Inflammatory macrophage (primary cell): ENCODE measurements around the gene NCF4.

Source experiments
- DNase-seq, 2 donors: peaks; one replicate each; pipeline ENCODE4 v3.0.0-alpha.2; 2020 to 2022
- total RNA-seq, 18 experiments: gene quantifications; one replicate each; lab custom pipeline; 2026; ENCODE audit warnings: mixed read lengths in 6 of 18, inconsistent platforms in 2 of 18; lab: John Stamatoyannopoulos, UW

Gene NCF4
- total RNA-seq, result 20.0 to 78.3 (median 58.4) reads per million in 18 experiments

DNA sequence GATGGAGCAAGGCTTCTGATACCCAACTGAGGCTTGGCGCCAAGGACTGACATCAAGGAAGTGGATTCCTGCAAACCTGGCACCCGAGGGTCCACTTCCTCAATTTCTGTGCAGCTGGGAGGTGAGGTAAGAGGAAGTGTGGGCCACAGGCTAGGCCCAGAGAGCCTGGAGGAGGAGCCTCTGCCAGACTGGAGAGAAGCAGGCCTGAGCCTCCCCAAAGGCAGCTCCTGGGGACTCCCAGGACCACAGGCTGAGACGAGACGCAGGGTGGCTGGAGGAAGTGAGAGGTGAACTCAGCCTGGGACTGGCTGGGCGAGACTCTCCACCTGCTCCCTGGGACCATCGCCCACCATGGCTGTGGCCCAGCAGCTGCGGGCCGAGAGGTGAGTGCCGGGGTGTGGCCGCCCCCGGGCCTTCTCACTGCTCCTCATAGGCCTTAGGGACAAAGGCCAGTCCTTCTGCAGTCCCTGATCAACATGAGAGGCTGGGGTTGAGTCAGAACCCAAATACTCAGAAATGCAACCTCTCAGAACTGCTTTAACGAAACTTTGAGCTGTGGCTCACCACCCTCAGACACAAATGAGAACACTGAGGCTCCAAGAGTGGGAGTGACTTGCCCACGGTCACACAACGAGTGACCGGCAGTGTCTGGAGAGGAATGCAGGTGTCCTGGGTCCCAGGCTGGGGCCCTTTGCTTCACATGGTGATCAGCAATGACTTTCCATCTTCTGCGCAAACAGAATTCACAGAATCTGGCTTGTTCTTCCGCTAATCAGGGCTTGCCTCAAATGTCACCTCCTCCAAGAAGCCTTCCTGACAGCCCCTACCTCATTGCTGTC is at the start of gene NCF4:
TSS of gene NCF4 (plus strand) at position 186 of the 839 bp plus-strand sequence. CDS start at position 352, 166 bp downstream.
- DNase-seq, result peak; percentile 95 to 97

DNA sequence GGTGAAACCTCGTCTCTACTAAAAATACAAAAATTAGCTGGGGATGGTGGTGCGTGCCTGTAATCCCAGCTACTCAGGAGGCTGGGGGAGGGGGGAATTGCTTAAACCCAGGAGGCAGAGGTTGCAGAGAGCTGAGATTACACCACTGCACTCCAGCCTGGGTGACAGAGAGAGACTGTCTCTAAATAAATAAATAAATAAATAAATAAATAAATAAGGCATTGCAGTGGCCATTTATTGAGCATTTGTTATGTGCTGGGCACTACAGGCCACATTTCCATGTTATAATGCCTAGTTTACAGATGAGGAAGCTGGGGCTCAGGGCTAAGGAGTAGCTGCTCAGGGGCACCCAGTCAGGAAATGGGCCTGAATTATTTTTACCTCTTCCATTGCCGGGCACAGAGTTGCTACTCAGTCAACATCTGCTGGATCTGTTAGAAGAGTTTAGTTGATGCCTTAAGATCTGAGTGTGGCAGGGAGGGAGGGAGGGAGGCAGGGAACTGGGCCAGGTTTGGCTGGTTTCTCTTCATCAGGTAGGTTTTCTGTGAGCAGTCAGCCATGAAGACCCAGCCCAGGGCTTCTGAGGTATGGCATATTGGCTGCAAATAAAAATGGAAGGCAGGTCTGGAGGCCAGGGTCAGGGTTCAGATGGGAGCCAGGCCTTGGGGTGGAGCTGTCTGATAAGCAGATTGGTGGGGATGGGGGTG is 49.6 kb upstream of the NCF4 start:
- no peak for DNase-seq

DNA sequence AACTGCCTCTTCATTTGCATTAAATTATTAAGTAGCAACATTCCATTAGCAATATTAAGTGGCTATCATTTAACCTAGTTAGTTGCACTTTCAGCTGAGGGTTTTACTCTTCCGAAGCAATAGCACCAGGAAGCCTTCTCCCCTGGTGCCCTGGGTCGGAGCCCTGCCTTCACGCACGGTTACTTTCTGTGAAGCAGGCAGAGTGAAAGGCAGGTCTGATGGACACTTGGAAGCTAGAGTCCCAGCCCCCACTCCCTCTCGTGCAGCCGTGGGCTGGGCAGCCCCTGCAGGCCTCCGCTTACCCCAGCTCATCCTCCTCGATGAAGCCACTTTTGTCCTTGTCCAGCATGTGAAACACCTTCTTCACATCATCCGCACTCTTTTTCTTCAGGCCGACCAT is 46.0 kb upstream of the NCF4 start:
- no peak for DNase-seq

DNA sequence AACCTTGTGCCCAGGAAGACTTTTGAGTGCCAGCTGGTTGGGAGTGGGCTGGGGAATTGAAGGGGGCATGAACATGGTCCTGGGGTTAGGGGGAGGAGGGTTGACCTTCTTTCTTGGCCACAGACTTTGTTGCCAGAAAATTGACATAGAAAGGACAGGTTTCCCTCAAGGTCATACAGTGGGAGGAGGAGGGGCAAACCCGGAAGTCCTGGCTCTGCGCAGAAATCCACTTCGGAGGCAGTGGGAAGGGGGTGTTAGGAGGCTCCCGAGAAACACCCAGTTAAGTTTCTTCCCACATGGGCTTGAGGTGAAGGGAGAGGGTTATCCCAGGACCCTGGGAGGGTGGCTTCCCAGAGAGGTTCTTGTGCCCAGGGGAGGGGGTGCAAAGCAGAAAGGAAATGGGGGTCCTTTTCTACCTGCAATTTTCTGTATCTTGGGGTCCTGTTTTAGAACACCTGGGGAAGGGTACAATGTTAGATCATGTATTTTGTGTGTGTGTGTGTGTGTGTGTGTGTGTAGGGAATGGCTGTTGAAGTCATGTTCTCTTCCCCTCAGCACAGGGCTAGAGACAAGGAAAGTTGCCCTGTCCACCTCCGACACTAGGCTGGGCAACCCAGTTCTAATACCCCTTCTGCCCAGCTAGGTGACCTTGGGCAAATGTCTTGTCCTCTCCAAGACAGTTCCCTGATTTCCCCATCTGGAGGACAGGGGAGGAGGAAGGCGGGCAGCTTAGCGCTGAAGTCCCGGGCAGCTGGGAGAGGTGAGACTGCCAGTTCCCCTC is 45.1 kb upstream of the NCF4 start:
- peak in 1 of 2 donors; percentile 27 for DNase-seq

DNA sequence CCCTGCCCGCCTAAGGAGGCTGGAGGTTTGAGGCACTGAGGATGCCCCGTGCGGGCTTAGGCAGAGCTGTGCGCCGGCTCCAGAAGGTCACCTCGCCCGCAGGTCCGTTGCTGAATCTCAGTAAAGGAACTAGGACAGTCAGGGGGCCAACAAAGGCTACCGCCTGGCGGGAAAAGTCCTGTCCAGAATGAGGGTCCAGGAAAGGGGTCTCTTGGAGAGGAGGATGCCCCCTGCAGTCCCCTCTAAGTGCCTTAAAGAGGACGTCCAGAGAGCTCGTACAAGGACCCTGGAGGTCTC is 44.5 kb upstream of the NCF4 start:
- DNase-seq, result no peak

DNA sequence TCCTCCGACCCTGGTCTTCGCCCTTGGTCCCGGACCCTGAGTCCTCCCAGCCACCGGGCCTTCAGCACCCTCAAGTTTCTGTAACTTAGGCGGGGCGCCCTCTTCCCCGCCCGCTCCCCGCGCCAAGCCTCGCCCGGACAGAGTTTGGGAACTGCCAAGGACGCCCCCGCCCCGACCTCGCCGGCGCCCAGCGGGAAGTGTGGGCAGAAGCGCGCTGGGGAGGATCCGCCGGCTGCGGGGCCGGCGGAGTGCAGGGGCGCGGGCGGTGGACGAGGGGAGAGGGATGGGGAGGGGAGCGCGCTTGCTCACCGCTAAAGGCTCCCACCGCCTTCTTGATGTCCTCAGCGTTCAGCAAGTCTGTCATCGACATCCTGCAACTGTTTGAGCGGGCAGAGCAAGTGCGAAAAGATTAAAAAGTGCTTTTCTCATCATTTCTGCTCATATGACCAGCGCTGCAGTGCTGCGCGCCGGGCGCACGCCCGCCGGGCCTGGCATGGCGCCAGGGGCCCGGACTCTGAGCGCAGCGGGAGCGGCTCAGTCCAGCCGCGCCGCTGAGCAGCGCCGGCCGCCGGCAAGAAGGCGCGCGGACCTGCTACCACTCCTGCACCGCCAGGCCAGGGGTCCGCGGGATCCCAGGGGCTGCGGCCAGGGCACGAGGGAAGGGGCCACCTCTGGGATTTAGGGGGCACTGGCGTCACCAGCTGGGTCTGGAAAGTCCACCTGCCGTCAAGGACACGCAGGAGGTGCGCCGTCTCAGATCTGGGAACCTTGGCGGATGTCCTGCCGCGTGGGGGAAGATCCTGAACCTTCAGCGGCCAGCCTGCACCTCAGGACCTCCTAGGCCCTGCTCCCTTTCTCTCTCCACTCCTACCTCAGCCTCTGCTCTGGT is 43.9 kb upstream of the NCF4 start, which contains the start of gene PVALB:
TSS of gene PVALB (minus strand) at position 400 of the 889 bp plus-strand sequence. CDS start at position 370, 30 bp downstream.
- DNase-seq, result peak; percentile 67 to 73

DNA sequence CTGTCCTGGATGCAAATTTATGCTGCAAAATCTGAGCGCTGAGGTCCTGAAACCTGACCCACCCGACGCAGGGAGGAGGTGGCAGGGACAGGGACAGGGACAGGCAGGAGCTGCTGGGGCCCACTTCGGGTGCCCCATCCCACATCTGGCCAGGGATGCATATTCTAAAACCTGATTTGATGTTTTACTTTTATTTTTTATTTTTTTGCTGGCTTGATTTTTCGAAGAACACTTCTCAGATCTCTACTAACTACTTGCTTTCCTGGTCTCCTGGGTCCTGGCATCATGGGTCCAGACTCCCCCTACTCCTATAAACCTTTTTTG is 43.3 kb upstream of the NCF4 start:
- no peak for DNase-seq

DNA sequence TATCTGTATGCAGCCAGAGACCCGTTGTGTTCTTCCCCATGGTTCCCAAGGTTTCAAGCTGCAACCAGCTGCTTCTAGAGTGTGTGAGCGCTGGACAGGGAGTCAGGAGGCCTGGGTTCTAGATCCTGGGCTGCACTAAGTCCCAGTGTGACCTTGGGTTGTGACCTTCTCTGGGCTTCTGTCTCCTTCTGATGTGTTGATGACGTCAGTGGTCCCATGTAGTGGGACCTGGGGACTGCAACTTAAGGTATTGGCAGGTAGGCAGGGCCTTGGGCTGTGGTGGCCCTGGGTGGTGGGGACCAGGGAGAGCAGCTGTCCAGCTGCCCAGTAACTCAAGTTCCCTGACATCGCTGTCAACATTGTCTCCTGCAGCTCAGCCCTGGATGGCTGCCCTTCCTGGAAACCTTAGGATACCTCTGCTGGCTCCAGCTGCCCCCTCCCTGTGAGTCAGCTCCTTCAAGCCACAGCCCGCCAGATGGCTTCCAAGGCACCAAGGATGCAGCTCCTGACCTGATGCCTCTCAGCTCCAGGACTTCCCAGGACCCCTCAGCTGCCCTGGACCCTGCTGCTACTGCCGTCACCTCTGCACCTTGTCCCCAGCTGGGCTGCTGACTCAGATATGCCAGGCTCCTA is 42.7 kb upstream of the NCF4 start:
- DNase-seq, result no peak

DNA sequence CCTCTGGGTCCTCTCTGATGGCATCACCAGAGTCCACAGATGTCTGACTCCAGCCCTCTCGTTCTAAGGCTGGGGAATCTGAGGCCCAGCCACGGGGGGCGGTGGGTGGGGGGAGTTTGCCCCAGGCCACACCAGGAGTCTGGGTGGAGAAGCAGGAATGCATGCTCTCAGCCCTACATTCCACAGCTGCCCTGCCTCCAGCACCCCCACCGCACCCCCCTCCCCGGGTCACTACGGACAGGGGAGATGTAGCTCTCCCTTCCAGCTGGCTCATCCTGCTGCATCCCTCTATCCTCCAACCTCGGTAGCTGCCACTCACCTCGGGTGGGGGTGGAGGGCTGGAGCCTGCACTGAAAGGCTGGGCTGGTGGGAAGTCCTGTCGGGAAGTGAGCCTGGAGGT is 41.7 kb upstream of the NCF4 start:
- no peak for DNase-seq

DNA sequence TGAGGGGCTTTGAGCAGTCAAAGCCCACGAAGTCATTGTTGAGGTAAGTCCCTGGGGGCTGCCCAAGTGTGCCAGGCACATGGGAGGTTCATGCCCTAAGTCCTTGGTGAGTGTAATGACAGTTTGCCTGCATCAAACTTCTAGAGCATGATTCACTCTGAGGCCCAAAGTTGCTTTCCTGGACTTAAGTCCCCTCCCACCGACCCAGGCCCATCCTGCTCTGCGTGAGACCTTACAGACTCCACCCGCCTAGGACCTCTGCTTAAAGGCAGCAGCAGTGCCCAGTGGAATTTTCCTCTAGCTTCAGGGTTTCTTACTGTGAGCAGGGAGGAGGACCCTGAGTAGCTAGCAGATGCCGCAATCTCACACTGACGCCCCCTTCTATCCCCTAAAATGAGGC is 38.2 kb upstream of the NCF4 start:
- no peak for DNase-seq

DNA sequence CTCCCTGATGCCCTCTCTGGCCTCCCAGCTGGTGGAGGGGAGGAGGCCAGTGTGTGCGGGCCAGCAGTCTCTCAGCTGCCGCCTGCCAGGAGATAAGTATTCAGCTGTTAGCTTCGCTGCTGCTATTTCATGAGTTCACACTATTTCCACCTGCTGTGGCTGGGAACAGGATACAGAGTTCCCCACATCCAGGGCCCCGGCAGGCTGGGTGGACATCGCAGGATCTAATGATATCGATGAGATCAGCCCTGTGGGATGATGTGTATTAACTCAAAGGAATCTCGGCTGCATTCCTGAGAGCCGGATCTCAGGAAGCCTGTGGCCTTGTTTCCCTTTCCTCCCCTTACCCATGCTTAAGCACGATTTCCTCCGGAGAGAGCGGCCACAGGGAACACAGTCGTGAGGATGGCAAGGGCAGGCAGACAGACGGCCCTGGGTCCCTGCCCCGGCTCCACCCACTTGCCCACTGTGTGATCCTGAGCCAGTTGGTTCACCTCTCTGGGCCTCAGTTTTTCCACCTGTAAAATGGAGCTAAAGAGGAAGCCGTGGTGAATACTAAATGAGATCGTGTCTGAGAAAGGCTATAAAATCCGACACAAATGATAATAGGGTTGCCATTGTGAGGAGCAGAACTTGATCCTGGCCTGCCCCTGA is 37.5 kb upstream of the NCF4 start:
- no peak for DNase-seq

DNA sequence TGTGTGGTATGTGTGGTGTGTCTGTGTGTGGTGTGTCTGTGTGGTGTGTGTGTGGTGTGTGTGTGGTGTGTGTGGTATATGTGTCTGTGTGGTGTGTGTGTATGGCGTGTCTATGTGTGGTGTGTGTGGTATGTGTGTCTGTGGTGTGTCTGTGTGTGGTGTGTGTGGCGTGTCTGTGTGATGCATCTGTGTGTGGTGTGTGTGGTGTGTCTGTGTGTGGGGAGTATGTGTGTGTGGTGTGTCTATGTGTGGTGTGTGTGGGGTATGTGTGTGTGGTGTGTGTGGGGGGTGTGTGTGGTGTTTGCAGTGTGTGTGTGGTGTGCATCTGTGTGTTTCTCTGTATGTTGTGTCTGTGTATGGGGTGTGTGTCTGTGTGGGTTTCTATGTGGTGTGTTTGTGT is 36.2 kb upstream of the NCF4 start:
- no peak for DNase-seq

DNA sequence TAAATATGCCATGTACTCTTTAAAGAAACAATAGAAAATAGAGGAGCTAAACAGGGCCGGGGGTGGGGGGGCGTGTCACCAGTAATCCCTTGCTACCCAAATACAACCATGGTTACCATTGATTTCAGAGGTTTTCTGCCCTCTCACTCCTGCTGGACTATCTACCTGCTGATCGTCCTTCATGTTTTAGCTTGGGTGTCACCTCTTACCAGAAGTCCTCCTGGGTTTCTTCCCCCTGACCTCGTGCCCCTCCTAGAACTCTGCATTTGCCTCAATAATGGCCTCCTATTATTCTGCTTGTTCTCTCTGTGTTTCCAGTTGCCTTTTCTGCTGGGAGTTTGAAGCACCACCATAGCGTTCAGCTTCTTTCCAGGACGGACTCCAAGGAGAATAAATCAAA is 34.5 kb upstream of the NCF4 start:
- DNase-seq, result no peak

DNA sequence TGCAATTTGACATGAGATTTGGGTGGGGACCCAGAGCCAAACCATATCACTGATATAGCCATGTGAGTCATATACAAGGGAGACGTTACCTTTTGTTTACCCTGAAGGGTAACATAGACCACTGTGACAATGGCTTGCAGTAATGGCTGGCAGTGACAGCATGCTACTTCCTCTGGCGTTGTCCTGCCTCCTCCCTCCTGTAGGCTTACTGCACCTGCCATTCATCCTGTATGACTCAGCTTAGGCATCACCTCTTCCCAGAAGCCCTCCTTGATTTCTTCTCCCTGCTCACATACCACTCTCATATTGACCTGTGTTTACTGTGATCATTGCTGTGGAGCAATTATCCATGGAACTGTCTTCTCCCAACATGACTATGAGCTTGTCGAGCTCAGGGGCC is 32.0 kb upstream of the NCF4 start:
- no peak for DNase-seq

DNA sequence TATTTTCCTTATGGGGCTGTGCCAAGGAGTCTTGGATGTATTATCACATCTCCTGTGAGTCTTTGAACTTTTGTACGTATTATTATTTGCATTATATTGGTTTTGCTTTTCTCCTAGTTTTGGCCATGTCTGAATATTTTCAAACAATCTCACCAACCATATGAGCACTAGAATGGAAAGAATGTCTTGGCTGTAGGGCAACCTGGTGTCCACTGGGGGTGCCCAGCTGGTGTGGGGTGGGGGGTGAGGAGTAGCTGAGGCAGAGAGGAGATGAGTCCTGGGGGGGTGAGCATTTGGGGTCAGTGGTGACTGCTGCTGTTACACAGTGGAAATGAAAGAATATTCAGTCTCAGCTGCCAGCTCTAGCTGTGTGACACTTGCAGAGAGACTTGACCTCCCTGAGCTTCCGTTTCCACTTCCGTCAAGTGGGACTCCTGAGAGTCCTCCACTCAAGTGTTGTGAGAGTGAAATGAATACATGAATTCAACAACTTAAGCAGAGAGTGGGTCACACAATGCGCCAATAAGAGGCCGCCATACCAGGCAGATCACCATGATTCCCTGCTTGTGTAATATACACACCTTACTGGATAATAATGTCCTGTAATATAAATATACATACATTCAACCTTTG is 31.3 kb upstream of the NCF4 start:
- no peak for DNase-seq

DNA sequence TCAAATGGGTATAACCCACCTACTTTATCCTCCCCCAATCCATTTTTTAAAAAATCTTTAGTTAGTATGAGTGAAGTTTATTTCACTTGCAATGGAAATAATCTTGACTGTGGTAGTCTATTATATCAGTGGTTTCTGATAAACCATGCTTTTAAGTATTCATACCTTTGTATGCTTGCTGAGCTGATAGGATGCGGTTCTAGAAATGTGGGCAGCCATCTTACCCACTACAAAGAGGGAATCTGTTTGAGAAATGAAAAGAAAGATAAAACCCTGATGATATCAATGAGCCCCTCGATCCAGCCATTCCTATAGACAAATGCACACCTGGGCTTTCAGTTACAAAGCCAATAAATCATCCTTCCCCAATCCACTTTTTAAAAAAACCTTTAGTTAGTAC is 30.2 kb upstream of the NCF4 start:
- DNase-seq, result no peak

DNA sequence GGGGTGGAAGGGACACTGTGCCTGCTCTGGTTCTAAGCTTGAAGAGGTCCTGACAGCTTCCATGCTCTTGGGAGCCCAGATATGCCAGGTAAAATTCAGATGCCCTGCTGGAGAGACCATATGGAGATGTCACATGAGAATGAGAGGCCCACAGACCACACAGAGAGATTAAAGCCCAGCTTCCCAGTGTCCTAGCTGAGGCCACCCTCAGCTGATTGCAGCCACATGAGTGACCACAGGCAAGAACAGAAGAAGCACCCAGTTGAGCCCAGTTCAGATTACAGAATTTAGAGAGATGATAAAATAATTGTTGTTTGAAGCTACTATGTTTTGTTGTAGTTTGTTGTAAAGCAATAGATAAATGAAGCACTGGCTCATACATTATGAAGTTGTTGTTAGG is 29.6 kb upstream of the NCF4 start:
- DNase-seq, result peak; percentile 51 to 77

DNA sequence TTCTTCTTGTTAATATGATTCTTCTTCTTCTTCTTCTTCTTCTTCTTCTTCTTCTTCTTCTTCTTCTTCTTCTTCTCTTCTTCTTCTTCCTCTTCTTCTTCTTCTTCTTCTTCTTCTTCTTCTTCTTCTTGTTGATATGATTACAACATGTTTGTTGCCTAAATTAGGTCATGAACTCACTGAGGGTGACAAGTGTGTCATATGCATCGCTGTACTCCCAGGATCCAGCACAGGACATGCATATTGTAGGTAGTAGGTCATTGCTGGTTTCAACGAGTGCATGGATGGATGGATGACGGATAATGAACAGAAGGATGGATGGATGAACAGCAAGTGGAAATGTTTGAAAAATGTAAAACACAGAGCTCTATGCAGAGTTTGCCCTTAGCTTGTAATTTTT is 29.1 kb upstream of the NCF4 start:
- DNase-seq, result peak; percentile 68 to 69

DNA sequence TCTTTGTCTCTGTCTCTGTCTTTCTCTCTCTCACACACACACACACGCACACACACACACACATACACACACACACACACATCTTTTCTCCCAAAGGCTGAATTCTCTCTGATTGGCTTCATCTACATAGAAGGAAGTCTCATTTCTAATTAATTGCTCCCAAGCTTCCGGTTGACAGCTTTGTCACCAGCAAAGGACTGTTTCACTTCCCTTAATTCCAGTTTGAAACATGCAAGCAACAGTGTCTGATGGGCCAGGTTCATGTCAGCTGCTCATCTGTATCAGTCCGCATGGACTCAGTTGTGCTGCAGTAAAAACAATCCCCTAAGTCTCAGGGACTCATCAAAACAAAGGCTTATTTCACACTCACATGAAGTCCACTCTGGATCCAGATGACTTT is 27.7 kb upstream of the NCF4 start:
- DNase-seq, result peak; percentile 75 to 78

DNA sequence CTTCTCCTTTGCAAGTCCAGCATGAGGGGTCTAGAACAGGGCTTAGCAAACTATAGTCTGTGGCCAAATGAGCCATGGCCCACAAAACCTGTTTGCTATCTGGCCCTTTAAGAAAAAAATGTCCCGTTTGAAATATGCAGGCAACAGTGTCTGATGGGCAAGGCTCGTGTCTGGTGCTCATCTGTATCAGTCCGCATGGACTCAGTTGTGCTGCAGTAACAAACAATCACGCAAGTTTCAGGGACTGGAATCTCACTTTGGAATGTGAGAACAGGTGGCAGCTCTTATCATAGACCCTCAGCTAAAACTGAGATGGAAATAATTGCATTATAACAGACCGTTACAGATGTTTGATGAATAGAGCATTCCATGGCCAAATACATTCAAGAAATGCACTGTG is 24.9 kb upstream of the NCF4 start:
- DNase-seq, result no peak
